MCF 10A (cell line): ENCODE results near the gene GLB1L2. TPM values are rescaled to one million over a fixed set of nuclear protein-coding genes. Genes with fewer than 3 reads are reported as not detected.

Experiments
- BruUV-seq: library from RNA; stranded (reverse); fragments of 400-500 nt; replicated peaks from 2 replicates; lab custom pipeline; 2021; lab: Mats Ljungman, UMichigan
- CTCF ChIA-PET: fragments of 300-600 bp; sonication (Branson Sonifier 250); formaldehyde crosslinking; extraction: SDS; loops from one replicate; lab custom pipeline; 2021; ENCODE audit warnings: antibody characterized with exemption, inconsistent platforms; lab: Yijun Ruan, JAX
- POLR2A ChIA-PET: fragments of 300-600, 350-650 bp; sonication (Branson Sonifier 250); formaldehyde crosslinking; extraction: SDS; loops from one replicate; lab custom pipeline; 2020; ENCODE audit warnings: antibody characterized with exemption, inconsistent platforms; lab: Yijun Ruan, JAX
- DNase-seq: peaks from one replicate; pipeline ENCODE4 v3.0.0-alpha.2; 2018; ENCODE audit not compliant: unreplicated experiment
- H3K27ac Mint-ChIP-seq: one replicate; pipeline ENCODE4 v1.8.0; 2022; ENCODE audit warnings: mild to moderate bottlenecking, low read depth, mixed read lengths; ENCODE audit not compliant: unreplicated experiment
- H3K27me3 Mint-ChIP-seq: one replicate; pipeline ENCODE4 v1.8.0; 2022; ENCODE audit warnings: mixed read lengths; ENCODE audit not compliant: insufficient read depth, unreplicated experiment
- H3K36me3 Mint-ChIP-seq: one replicate; pipeline ENCODE4 v1.8.0; 2022; ENCODE audit warnings: mild to moderate bottlenecking, moderate library complexity, mixed read lengths; ENCODE audit not compliant: insufficient read depth, unreplicated experiment
- H3K4me1 Mint-ChIP-seq: one replicate; pipeline ENCODE4 v1.8.0; 2022; ENCODE audit warnings: mixed read lengths; ENCODE audit not compliant: insufficient read depth, unreplicated experiment
- H3K4me3 Mint-ChIP-seq: one replicate; pipeline ENCODE4 v1.8.0; 2022; ENCODE audit warnings: mild to moderate bottlenecking, moderate library complexity, mixed read lengths; ENCODE audit not compliant: unreplicated experiment
- H3K9me3 Mint-ChIP-seq: one replicate; pipeline ENCODE4 v1.8.0; 2022; ENCODE audit warnings: mixed read lengths; ENCODE audit not compliant: unreplicated experiment
- intact Hi-C: fragments of 100-400 bp; cut with micrococcal nuclease; formaldehyde crosslinking; loops from 2 replicates; pipeline ENCODE4 v1.14.1; 2022
- total RNA-seq: library from RNA; stranded (reverse); gene quantifications from 2 replicates; pipeline ENCODE4 v1.2.3, GENCODE V29; 2022
- TF ChIP-seq, protein P1 (sequence below): fragments of 200-600 bp; IDR thresholded peaks from one replicate; pipeline ENCODE4 v1.8.0; 2022; ENCODE audit warnings: antibody characterized with exemption, mild to moderate bottlenecking; ENCODE audit not compliant: unreplicated experiment

Gene GLB1L2
- total RNA-seq, 1 experiment from 2014 or later: 17.0 TPM

DNA sequence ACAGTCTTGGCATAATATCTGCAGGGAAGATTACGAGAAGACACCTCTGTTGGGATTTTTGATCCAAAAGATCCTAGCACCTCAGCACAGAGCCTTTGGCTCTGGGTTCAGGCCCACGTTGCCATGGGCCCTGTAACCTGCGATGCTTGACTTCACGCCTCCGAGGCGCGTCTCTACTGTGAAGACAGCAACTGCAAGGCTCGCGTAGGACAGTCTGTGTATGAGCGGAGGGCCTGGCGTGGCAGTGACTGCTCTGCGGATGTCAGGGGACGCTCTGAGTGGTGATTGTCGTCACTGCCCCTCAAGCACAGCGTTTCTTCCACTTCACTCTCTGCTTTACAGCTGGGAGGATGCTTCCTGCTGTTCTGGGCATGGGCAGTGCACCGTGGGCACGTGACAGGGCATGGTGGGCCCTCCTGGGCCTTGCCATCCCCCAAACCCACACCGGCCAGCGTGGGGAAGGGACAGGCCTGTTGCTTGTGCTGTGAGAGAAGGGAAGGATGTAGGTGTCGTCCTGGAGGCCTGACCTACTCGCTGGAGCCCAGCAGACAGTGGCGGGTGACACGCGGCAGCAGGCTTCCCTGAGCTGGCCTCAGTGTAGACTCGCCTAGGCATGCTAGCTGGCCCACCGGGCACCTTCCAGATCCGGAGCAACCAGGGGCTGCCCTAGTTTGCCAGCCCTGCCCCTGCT is 26.5 kb downstream of the GLB1L2 start:
- no peak overlapping the region for H3K27ac Mint-ChIP-seq
- H3K4me3 Mint-ChIP-seq: no peak overlapping the region
- peaks cover 7% of the 10 kb centered on the region for H3K4me1 Mint-ChIP-seq
- CTCF ChIA-PET: no interaction called here
- BruUV-seq: no TSS peak
- no peak for DNase-seq
- TF ChIP-seq, protein P1, sequence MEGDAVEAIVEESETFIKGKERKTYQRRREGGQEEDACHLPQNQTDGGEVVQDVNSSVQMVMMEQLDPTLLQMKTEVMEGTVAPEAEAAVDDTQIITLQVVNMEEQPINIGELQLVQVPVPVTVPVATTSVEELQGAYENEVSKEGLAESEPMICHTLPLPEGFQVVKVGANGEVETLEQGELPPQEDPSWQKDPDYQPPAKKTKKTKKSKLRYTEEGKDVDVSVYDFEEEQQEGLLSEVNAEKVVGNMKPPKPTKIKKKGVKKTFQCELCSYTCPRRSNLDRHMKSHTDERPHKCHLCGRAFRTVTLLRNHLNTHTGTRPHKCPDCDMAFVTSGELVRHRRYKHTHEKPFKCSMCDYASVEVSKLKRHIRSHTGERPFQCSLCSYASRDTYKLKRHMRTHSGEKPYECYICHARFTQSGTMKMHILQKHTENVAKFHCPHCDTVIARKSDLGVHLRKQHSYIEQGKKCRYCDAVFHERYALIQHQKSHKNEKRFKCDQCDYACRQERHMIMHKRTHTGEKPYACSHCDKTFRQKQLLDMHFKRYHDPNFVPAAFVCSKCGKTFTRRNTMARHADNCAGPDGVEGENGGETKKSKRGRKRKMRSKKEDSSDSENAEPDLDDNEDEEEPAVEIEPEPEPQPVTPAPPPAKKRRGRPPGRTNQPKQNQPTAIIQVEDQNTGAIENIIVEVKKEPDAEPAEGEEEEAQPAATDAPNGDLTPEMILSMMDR: no peak
- H3K9me3 Mint-ChIP-seq: no peaks in the 10 kb centered on the region
- intact Hi-C loops: no loop called here
- POLR2A ChIA-PET: no interaction called here
- H3K36me3 Mint-ChIP-seq: no peaks in the 10 kb centered on the region
- H3K27me3 Mint-ChIP-seq: no peaks in the 10 kb centered on the region

DNA sequence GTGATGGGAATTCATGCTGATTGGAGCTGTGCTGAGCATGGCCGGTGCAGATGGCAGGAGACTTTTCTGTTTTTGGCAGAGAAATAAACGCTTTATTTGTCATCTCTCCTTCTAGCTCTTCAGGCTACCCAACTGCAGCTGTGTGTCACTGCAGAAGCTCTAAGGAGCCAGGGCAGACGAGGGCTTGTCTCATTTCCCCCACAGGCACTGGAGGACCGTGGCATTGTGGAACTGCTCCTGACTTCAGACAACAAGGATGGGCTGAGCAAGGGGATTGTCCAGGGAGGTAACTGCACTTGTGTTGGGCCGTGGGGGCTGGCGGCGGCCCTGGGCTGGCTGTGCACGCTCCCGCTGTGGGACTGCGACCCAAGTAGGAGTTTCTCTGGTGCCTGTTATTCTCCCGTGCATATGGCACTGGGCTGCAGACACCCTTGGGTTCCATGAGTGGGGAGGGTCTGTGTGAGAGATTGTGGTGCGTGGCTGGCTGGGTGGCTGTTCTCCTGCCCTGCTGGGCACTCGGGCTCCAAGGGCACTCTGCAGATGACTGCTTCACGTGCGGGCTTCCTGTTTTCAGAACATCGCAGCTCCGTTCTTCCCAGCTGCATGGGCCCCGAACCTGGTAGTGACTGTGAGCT is 27.2 kb downstream of the GLB1L2 start:
- no TSS peak for BruUV-seq
- Mint-ChIP-seq H3K27ac (no peak overlapping the region), H3K9me3 (no peaks in the 10 kb centered on the region), H3K4me3 (no peak overlapping the region), H3K27me3 (no peaks in the 10 kb centered on the region), H3K36me3 (no peaks in the 10 kb centered on the region), H3K4me1 (peaks cover 7% of the 10 kb centered on the region)
- no peak for DNase-seq
- TF ChIP-seq, protein P1: no peak
- ChIA-PET POLR2A (no interaction called here), CTCF (interaction anchor here (0.6 to 1.9 kb wide), 3 partner anchors 15 to 715 kb away, joined by 3 to 6 read pairs (median 6); no protein-coding TSS in a partner anchor)
- intact Hi-C loops: no loop called here

DNA sequence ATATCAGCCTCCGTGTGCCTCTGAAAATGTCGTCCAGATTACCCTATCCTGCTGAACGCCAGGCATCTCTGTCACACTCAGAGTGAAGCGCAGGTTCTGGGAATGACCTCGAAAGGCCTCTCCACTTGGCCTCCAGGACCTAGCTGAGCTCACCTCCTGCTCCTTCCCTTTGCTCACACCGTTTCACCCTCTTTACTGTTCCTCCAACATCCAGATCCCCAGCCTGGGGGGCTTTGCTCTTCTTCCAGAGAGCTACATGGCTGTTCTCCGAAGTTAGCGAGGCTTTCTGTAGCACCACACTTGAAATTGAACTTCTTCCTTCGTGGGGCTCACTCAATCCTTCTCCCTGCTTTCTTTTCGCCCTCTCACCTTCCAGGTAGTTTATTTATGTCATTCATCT is 27.9 kb downstream of the GLB1L2 start:
- no peak overlapping the region for H3K27ac Mint-ChIP-seq
- TF ChIP-seq, protein P1: no peak
- H3K4me3 Mint-ChIP-seq: no peak overlapping the region
- intact Hi-C loops: loop anchor here (5.0 kb wide), 1 partner anchor 508 kb away; no protein-coding TSS in a partner anchor
- H3K36me3 Mint-ChIP-seq: no peaks in the 10 kb centered on the region
- peaks cover 7% of the 10 kb centered on the region for H3K4me1 Mint-ChIP-seq
- H3K27me3 Mint-ChIP-seq: no peaks in the 10 kb centered on the region
- ChIA-PET POLR2A (no interaction called here), CTCF (interaction anchor here (0.6 to 1.9 kb wide), 5 partner anchors 10 to 714 kb away, joined by 3 to 6 read pairs (median 4); no protein-coding TSS in a partner anchor)
- no peaks in the 10 kb centered on the region for H3K9me3 Mint-ChIP-seq
- DNase-seq: no peak
- BruUV-seq: no TSS peak
